Esophagus squamous epithelium (tissue), 5 donors: ENCODE data around the gene GIPR. TPM values are rescaled to one million over a fixed set of nuclear protein-coding genes. Genes with fewer than 3 reads are reported as not detected.

Experiments used
- DNase-seq: peaks from one replicate; lab custom pipeline; 2025; lab: John Stamatoyannopoulos, UW
- H3K27ac ChIP-seq, 4 donors: fragments of 200-600 bp; sonication (generic); one replicate each; pipeline ENCODE4 v1.5.1; 2016 to 2019; ENCODE audit warnings: mild to moderate bottlenecking in 1 of 4
- H3K27me3 ChIP-seq, 4 donors: fragments of 200-600 bp; sonication (generic); 1 replicate in 3 of 4; 2 replicates in 1 of 4; pipeline versions ENCODE4 v1.5.1 to v1.6.0; 2017 to 2021; ENCODE audit warnings: antibody characterized with exemption in 1 of 4
- H3K36me3 ChIP-seq, 3 donors: fragments of 200-600 bp; sonication (generic); one replicate each; pipeline ENCODE4 v1.5.1; 2016 to 2019
- H3K4me1 ChIP-seq, 3 donors: fragments of 200-600 bp; sonication (generic); one replicate each; pipeline ENCODE4 v1.5.1; 2017 to 2019
- H3K4me3 ChIP-seq, 4 donors: fragments of 200-600 bp; sonication (generic); 1 replicate in 3 of 4; 2 replicates in 1 of 4; pipeline ENCODE4 v1.5.1; 2016 to 2019; ENCODE audit warnings: mild to moderate bottlenecking in 2 of 4, moderate library complexity in 1 of 4
- H3K9me3 ChIP-seq, 3 donors: fragments of 200-600 bp; sonication (generic); one replicate each; pipeline ENCODE4 v1.5.1; 2016 to 2019
- CTCF ChIP-seq, 6 experiments: fragments of 450-650 bp in 4 of 6; fragments of 200-600 bp in 2 of 6; sonication (generic) in 2 of 6; IDR thresholded peaks; one replicate each; pipeline ENCODE4 v1.5.1; 2016 to 2019; ENCODE audit warnings: antibody characterized with exemption in 6 of 6, mild to moderate bottlenecking in 4 of 6, moderate library complexity in 4 of 6
- POLR2A ChIP-seq, 4 donors: fragments of 450-650 bp; IDR thresholded peaks; one replicate each; pipeline ENCODE4 v1.6.1; 2017; ENCODE audit warnings: antibody characterized with exemption in 4 of 4, mild to moderate bottlenecking in 4 of 4, moderate library complexity in 3 of 4
- WGBS, 2 donors: methylation state at CpG; one replicate each; pipeline ENCODE4 v1.1.5; 2018; 5-methylcytosine and 5-hydroxymethylcytosine counted together
- intact Hi-C: fragments of 100-400 bp; cut with DNase I; formaldehyde crosslinking; loops from one replicate; pipeline ENCODE4 v1.15.0; 2022
- total RNA-seq, 4 donors: library from RNA; depleted of rRNA; stranded (reverse); fragments of >200 nt; gene quantifications; one replicate each; pipeline ENCODE4 v1.1.0, GENCODE V29; 2016
- donor health status: DM: yes; HTN: yes; CAD: no.

The GIPR gene
- total RNA-seq, 4 donors from 2014 or later, result 0.44 to 1.1 (median 0.63) TPM

GRCh38 chr19:45629704-45630103 is 38.3 kb upstream of the GIPR start:
- Histone ChIP-seq H3K27ac (peak overlapping the region in 3 of 4 donors; percentile 78 to 90 (median 81)), H3K9me3 (no peaks in the 10 kb centered on the region), H3K4me1 (peaks cover 0 to 36% (median 15%) of the 10 kb centered on the region in 3 donors), H3K36me3 (peaks cover 0 to 54% (median 19%) of the 10 kb centered on the region in 3 donors), H3K27me3 (no peaks in the 10 kb centered on the region), H3K4me3 (no peak overlapping the region)
- no peak for DNase-seq
- intact Hi-C loops, result no loop called here
- 40% methylated on average over 1 of the region's 4 CpGs; no CpG with 5 or more reads in 1 of the 2 donors for WGBS, 2 donors
- TF ChIP-seq POLR2A (IDR thresholded peaks at IDR 0.05) (no peak), CTCF (IDR thresholded peaks at IDR 0.05) (no peak)

- Histone ChIP-seq H3K27me3 (no peaks in the 10 kb centered on the region), H3K4me1 (peaks cover 0 to 36% (median 15%) of the 10 kb centered on the region in 3 donors), H3K9me3 (no peaks in the 10 kb centered on the region), H3K4me3 (no peak overlapping the region), H3K36me3 (peaks cover 0 to 47% (median 19%) of the 10 kb centered on the region in 3 donors), H3K27ac (peak overlapping the region in 3 of 4 donors; percentile 78 to 90 (median 81))
- no peak for DNase-seq
- TF ChIP-seq CTCF (IDR thresholded peaks at IDR 0.05) (no peak), POLR2A (IDR thresholded peaks at IDR 0.05) (no peak)
- WGBS, 2 donors, result 39 to 60% methylated on average over 2 of the region's 2 CpGs
- intact Hi-C loops, result no loop called here
Observed at GRCh38 chr19:45630463-45630862, 37.6 kb upstream of the GIPR start.

GRCh38 chr19:45632468-45633196 is 35.4 kb upstream of the GIPR start:
- Histone ChIP-seq H3K27me3 (no peaks in the 10 kb centered on the region), H3K4me3 (no peak overlapping the region), H3K27ac (peak overlapping the region; percentile 78 to 90 (median 81)), H3K36me3 (peaks cover 0 to 25% (median 9%) of the 10 kb centered on the region in 3 donors), H3K4me1 (peaks cover under 1 to 48% (median 15%) of the 10 kb centered on the region in 3 donors), H3K9me3 (no peaks in the 10 kb centered on the region)
- TF ChIP-seq POLR2A (IDR thresholded peaks at IDR 0.05) (no peak), CTCF (IDR thresholded peaks at IDR 0.05) (no peak)
- 50 to 58% methylated on average over 13 to 17 of the region's 27 CpGs for WGBS, 2 donors
- intact Hi-C loops, result no loop called here
- DNase-seq, result no peak

- WGBS, 2 donors, result 80 to 92% methylated on average over 1 of the region's 1 CpG
- no peak overlapping the region for H3K27ac ChIP-seq
- H3K4me3 ChIP-seq, result no peak overlapping the region
- TF ChIP-seq CTCF (IDR thresholded peaks at IDR 0.05) (no peak), POLR2A (IDR thresholded peaks at IDR 0.05) (no peak)
- H3K36me3 ChIP-seq, result no peaks in the 10 kb centered on the region
- DNase-seq, result no peak
- H3K9me3 ChIP-seq, result no peaks in the 10 kb centered on the region
- H3K4me1 ChIP-seq, result peaks cover 19 to 67% (median 19%) of the 10 kb centered on the region in 3 donors
- H3K27me3 ChIP-seq, result no peaks in the 10 kb centered on the region
- intact Hi-C loops, result no loop called here
Observed at GRCh38 chr19:45636275-45636674, 31.7 kb upstream of the GIPR start.

- TF ChIP-seq CTCF (IDR thresholded peaks at IDR 0.05), result no peak
- TF ChIP-seq POLR2A (IDR thresholded peaks at IDR 0.05), result no peak
- Histone ChIP-seq H3K4me1 (peaks cover 22 to 67% (median 25%) of the 10 kb centered on the region in 3 donors), H3K4me3 (no peak overlapping the region), H3K36me3 (no peaks in the 10 kb centered on the region), H3K27me3 (no peaks in the 10 kb centered on the region), H3K9me3 (no peaks in the 10 kb centered on the region), H3K27ac (no peak overlapping the region)
- intact Hi-C loops, result no loop called here
- WGBS, 2 donors, result 69 to 100% methylated on average over 1 to 2 of the region's 2 CpGs
- no peak for DNase-seq
Observed at GRCh38 chr19:45636902-45637301, 31.1 kb upstream of the GIPR start.
